ENCODE measurements around the gene RAMACL. TPM values are rescaled to one million over a fixed set of nuclear protein-coding genes. Genes with fewer than 3 reads are reported as not detected.
A peak's percentile ranks its signal among the peaks of the same experiment; 100 is the strongest.

Gene RAMACL
- total and polyA plus RNA-seq, 2 experiments from 2014 or later: 1.1 TPM

- DNase-seq (ENCODE audit: low spot score): no peak
- H3K27ac ChIP-seq: peak overlapping the region; percentile 81
- H3K36me3 ChIP-seq (replicated peaks; ENCODE audit: insufficient read depth, low read depth): no peaks in the 10 kb centered on the region
- H3K9me2 ChIP-seq (replicated peaks; ENCODE audit: insufficient read depth): no peaks in the 10 kb centered on the region
- H3K79me2 ChIP-seq: peaks cover 86% of the 10 kb centered on the region
- 87% methylated on average over 27 of the region's 27 CpGs for WGBS (ENCODE audit: low lambda C conversion rate, missing lambda C conversion rate)
- no peak overlapping the region for H3K4me3 ChIP-seq
- no peak overlapping the region for H2AFZ ChIP-seq
- peak overlapping the region; percentile 43 for H3K4me2 ChIP-seq
- no peaks in the 10 kb centered on the region for H4K20me1 ChIP-seq (ENCODE audit: insufficient read depth, poor library complexity, severe bottlenecking)
- H3K27me3 ChIP-seq: no peaks in the 10 kb centered on the region
- H3K4me1 ChIP-seq (ENCODE audit: insufficient read depth): peaks cover 34% of the 10 kb centered on the region
- H3K9me3 ChIP-seq (ENCODE audit: low read depth): no peaks in the 10 kb centered on the region
- TF ChIP-seq EZH2phosphoT487 (IDR thresholded peaks at IDR 0.05; ENCODE audit: low read depth, severe bottlenecking, unreplicated experiment) (no peak), EZH2 (IDR thresholded peaks at IDR 0.05; ENCODE audit: borderline replicate concordance) (no peak), CTCF (IDR thresholded peaks at IDR 0.05; ENCODE audit: poor library complexity) (no peak)
Observed at GRCh38 chr6:166618866-166619761, 32.6 kb upstream of the RAMACL start.

GRCh38 chr6:166618251-166618650 lies 31.8 kb upstream of the RAMACL start:
- H3K9me3 ChIP-seq (ENCODE audit: low read depth): no peaks in the 10 kb centered on the region
- 96% methylated on average over 4 of the region's 4 CpGs for WGBS (ENCODE audit: low lambda C conversion rate, missing lambda C conversion rate)
- H3K9me2 ChIP-seq (replicated peaks; ENCODE audit: insufficient read depth): no peaks in the 10 kb centered on the region
- H3K36me3 ChIP-seq (replicated peaks; ENCODE audit: insufficient read depth, low read depth): no peaks in the 10 kb centered on the region
- no peaks in the 10 kb centered on the region for H4K20me1 ChIP-seq (ENCODE audit: insufficient read depth, poor library complexity, severe bottlenecking)
- DNase-seq (ENCODE audit: low spot score): no peak
- no peak overlapping the region for H2AFZ ChIP-seq
- H3K27ac ChIP-seq: peak overlapping the region; percentile 81
- H3K79me2 ChIP-seq: peaks cover 81% of the 10 kb centered on the region
- H3K4me2 ChIP-seq: no peak overlapping the region
- no peak overlapping the region for H3K4me3 ChIP-seq
- H3K27me3 ChIP-seq: no peaks in the 10 kb centered on the region
- no peak for TF ChIP-seq CTCF (IDR thresholded peaks at IDR 0.05; ENCODE audit: poor library complexity)
- H3K4me1 ChIP-seq (ENCODE audit: insufficient read depth): peaks cover 29% of the 10 kb centered on the region

- H2AFZ ChIP-seq: no peak overlapping the region
- no peaks in the 10 kb centered on the region for H3K27me3 ChIP-seq
- no peaks in the 10 kb centered on the region for H3K36me3 ChIP-seq (replicated peaks; ENCODE audit: insufficient read depth, low read depth)
- H3K4me2 ChIP-seq: no peak overlapping the region
- H4K20me1 ChIP-seq (ENCODE audit: insufficient read depth, poor library complexity, severe bottlenecking): no peaks in the 10 kb centered on the region
- H3K4me3 ChIP-seq: no peak overlapping the region
- no peaks in the 10 kb centered on the region for H3K9me3 ChIP-seq (ENCODE audit: low read depth)
- DNase-seq (ENCODE audit: low spot score): no peak
- no peaks in the 10 kb centered on the region for H3K9me2 ChIP-seq (replicated peaks; ENCODE audit: insufficient read depth)
- 93% methylated on average over 7 of the region's 7 CpGs for WGBS (ENCODE audit: low lambda C conversion rate, missing lambda C conversion rate)
- TF ChIP-seq EZH2 (IDR thresholded peaks at IDR 0.05; ENCODE audit: borderline replicate concordance): no peak
- H3K4me1 ChIP-seq (ENCODE audit: insufficient read depth): peaks cover 38% of the 10 kb centered on the region
- H3K27ac ChIP-seq: no peak overlapping the region
- H3K79me2 ChIP-seq: peaks cover 73% of the 10 kb centered on the region
Observed at GRCh38 chr6:166617359-166617758, 30.9 kb upstream of the RAMACL start.
